NT2/D1 (cell line): ENCODE data around the gene DAP3.
"Not testable (repeated sequence)": the region's sequence is repeated elsewhere in the genome, so short reads cannot be mapped to it uniquely, and the experiment has no call there.

Source experiments
- SUZ12 ChIP-seq: IDR thresholded peaks from 2 replicates; pipeline ENCODE4 v1.6.1; 2011; ENCODE audit not compliant: insufficient read length, insufficient read depth; ENCODE audit errors: extremely low read depth
- YY1 ChIP-seq: IDR thresholded peaks from 2 replicates; pipeline ENCODE4 v1.6.1; 2011; ENCODE audit not compliant: insufficient read length, insufficient read depth

- TF ChIP-seq YY1, SUZ12: not testable (repeated sequence)
Measured at GRCh38 chr1:155642559-155643180, 46.2 kb upstream of the DAP3 start.
